HG02588 (cell line): ENCODE data around the gene RPS13.
"Not testable (repeated sequence)": the region's sequence is repeated elsewhere in the genome, so short reads cannot be mapped to it uniquely, and the experiment has no call there.

Experiments used
- ATAC-seq: cut with Tn5 transposase; IDR thresholded peaks from one replicate; pipeline ENCODE4 v1.9.1; 2021; ENCODE audit warnings: mild to moderate bottlenecking, moderate library complexity; ENCODE audit not compliant: unreplicated experiment

RPS13 gene

DNA sequence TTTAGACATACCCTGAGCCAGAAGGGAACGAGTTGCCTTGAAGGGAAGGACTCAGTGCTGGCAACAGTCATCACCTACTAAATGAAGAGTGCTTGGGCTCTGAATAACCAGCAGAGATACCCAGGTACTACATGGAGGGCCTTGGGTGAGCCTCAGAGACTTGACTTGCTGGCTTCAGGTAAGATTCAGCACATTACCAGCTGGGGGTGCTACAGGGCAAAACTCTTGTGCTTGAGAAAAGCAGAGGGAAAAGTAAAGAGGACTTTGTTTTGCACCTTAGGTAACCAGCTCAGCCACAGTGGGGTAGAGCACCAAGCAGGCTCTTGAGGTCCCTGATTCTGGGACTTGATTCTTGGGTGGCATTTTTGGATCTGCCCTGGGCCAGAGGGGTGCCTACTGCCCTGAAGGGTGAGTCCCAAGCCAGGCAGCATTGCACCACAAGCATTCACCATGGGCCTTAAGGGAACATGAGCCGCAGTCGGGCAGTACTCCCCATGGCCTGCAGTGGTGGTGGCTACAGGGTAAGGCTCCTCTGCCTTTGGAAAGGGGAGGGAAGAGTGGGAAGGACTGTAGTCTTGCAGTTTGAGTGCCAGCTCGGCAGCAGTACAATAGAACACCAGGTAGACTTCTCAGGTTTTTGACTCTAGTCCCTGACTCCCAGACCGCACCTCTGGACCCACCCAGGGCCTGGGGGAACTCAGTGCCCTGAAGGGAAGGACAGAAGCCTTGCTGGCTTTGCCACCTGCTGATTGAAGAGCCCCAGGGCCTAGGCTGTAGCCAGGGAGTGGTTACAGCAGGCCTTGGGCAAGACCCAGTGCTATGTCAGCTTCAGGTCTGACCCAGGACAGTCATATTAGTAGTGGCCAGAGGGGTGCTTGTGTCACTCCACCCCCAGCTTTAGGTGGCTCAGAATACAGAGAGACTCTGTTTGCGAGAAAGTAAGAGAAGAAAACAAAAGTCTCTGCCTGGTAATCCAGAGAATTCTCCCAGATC lies 40.5 kb downstream of the RPS13 start:
- no peak for ATAC-seq

DNA sequence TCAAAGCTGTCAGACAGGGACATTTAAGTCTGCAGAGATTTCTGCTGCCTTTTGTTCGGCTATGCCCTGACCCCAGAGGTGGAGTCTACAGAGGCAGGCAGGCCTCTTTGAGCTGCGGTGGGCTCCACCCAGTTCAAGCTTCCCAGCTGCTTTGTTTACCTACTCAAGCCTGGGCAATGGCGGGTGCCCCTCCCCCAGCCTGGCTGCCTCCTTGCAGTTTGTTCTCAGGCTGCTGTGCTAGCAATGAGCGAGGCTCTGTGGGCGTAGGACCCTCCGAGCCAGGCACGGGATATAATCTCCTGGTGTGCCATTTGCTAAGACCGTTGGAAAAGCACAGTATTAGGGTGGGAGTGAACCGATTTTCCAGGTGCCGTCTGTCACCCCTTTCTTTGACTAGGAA lies 43.4 kb downstream of the RPS13 start:
- ATAC-seq: not testable (repeated sequence)

DNA sequence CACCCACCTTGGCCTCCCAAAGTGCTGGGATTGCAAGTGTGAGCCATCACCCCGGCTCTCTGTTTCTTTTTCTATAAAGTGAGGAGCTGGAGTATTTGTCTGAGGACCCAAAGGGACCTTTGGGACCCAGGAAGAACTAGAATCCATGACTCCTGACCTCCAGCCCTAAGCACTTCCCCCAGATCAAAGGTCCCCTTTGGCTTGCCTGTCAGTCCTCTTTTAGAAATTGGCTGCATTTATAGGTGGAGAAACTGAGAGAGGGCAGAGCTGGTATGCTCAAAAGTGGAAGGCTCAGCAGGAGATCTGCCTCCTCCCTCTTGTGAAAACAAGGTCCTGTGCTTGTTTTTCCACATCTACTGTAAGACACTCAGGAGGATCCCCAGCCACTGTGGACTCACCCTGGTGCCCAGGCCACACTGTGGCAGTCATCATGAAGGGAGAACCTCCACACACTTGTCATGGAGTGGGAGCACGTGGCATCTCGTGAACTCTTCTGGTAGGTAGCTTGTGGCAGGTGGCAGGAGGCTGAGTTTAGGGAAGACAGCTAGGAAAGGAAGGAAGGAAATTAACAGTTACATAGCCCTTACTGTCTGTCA lies 50.9 kb downstream of the RPS13 start:
- ATAC-seq: no peak

DNA sequence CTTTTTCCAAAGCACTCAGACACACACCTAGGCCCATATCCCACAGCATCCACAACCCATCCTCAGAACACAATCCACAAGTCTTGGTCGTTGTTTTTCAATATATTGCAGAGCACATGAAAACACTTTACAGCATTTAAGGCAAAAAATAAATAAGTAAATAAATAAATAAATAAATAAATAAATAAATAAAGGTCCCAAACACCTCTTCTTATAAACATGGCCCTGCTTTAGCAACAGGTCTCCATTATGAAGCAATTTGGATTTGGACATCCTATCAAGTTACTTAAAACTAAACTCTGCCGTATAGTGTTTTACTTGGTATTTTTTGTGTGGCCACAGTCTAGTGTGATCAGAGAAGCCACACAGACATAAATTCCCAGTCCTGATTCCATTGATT lies 52.5 kb downstream of the RPS13 start:
- ATAC-seq: no peak
